Fibroblast of lung (primary cell): Measurements from ENCODE around the gene EREG. TPM values are rescaled to one million over a fixed set of nuclear protein-coding genes. Genes with fewer than 3 reads are reported as not detected.

Experiments used
- DNase-seq, 2 donors: peaks; one replicate each; pipeline versions ENCODE4 v3.0.0 to v3.0.0-alpha.2; 2010; ENCODE audit warnings: low read depth in 2 of 2
- H2AFZ ChIP-seq: 2 replicates; pipeline ENCODE4 v1.5.1; 2012; ENCODE audit warnings: low read length, control low read depth, inconsistent platforms
- H3K27ac ChIP-seq: 2 replicates; pipeline ENCODE4 v1.5.1; 2011; ENCODE audit warnings: low read length, control low read depth; ENCODE audit not compliant: insufficient read depth
- H3K27me3 ChIP-seq: 2 replicates; pipeline ENCODE4 v1.5.1; 2011; ENCODE audit warnings: mild to moderate bottlenecking, low read length; ENCODE audit not compliant: control insufficient read depth, insufficient read depth
- H3K36me3 ChIP-seq: 2 replicates; pipeline ENCODE4 v1.5.1; 2011; ENCODE audit warnings: low read length; ENCODE audit not compliant: control insufficient read depth, insufficient read depth
- H3K4me1 ChIP-seq: 2 replicates; pipeline ENCODE4 v1.5.1; 2011; ENCODE audit warnings: low read length; ENCODE audit not compliant: control insufficient read depth, insufficient read depth; ENCODE audit errors: extremely low read depth
- H3K4me2 ChIP-seq: 2 replicates; pipeline ENCODE4 v1.5.1; 2011; ENCODE audit warnings: low read length, control low read depth; ENCODE audit not compliant: insufficient read depth; ENCODE audit errors: extremely low read depth
- H3K4me3 ChIP-seq, 4 experiments: fragments of 200-600 bp in 1 of 4; sonication (generic) in 1 of 4; replicated peaks in 1 of 4; 2 replicates each; pipeline ENCODE4 v1.5.1; 2011 to 2016; ENCODE audit warnings: low read length in 4 of 4, low read depth in 3 of 4, mild to moderate bottlenecking in 3 of 4, control low read depth in 2 of 4, inconsistent platforms in 1 of 4, mixed read lengths in 1 of 4; ENCODE audit not compliant: insufficient read depth in 1 of 4; ENCODE audit errors: control extremely low read depth in 1 of 4
- H3K79me2 ChIP-seq: 2 replicates; pipeline ENCODE4 v1.5.1; 2012; ENCODE audit warnings: mild to moderate bottlenecking, low read length, inconsistent platforms; ENCODE audit not compliant: control insufficient read depth, insufficient read depth
- H3K9ac ChIP-seq: 2 replicates; pipeline ENCODE4 v1.5.1; 2011; ENCODE audit warnings: mild to moderate bottlenecking, low read length, control low read depth; ENCODE audit not compliant: insufficient read depth
- H3K9me3 ChIP-seq: 2 replicates; pipeline ENCODE4 v1.5.1; 2012; ENCODE audit warnings: low read depth, low read length; ENCODE audit not compliant: control insufficient read depth, insufficient read depth
- H4K20me1 ChIP-seq: 2 replicates; pipeline ENCODE4 v1.5.1; 2011; ENCODE audit warnings: low read length; ENCODE audit not compliant: control insufficient read depth, insufficient read depth; ENCODE audit errors: extremely low read depth
- CTCF ChIP-seq, 2 donors: IDR thresholded peaks in 1 of 2; conservative IDR thresholded peaks in 1 of 2; 1 replicate in 1 of 2; 2 replicates in 1 of 2; pipeline ENCODE4 v1.5.1; 2011 to 2012; ENCODE audit warnings: low read length in 2 of 2, control low read depth in 1 of 2, inconsistent platforms in 1 of 2, low read depth in 1 of 2, mild to moderate bottlenecking in 1 of 2
- EZH2 ChIP-seq: IDR thresholded peaks from 2 replicates; pipeline ENCODE4 v1.5.1; 2012; ENCODE audit warnings: low read length, control low read depth, mild to moderate bottlenecking; ENCODE audit errors: missing control alignments
- polyA plus RNA-seq, 2 donors: library from polyadenylated mRNA; depleted of rRNA in 1 of 2; stranded (reverse) in 1 of 2; unstranded in 1 of 2; fragments of >200 nt; gene quantifications; 2 replicates each; pipeline ENCODE4 v1.2.1, GENCODE V29; 2011 to 2012; ENCODE audit warnings: missing spikeins in 1 of 2
- total RNA-seq: library from RNA; depleted of rRNA; stranded (reverse); fragments of >200 nt; gene quantifications from 2 replicates; pipeline ENCODE4 v1.2.1, GENCODE V29; 2014

EREG gene
- total and polyA plus RNA-seq, 2 donors (not counting 1 experiment from before 2014, with no cell fraction given), result 0.41 to 9.9 TPM

GRCh38 chr4:74376888-74377483 is 12.0 kb downstream of the EREG start:
- DNase-seq, result peak; percentile 58 to 90
- no peaks in the 10 kb centered on the region for H3K27me3 ChIP-seq
- H3K9me3 ChIP-seq, result no peaks in the 10 kb centered on the region
- H3K36me3 ChIP-seq, result no peaks in the 10 kb centered on the region
- no peak overlapping the region for H3K27ac ChIP-seq
- H3K9ac ChIP-seq, result no peak overlapping the region
- H3K79me2 ChIP-seq, result no peaks in the 10 kb centered on the region
- peak; percentile 54 to 60 for TF ChIP-seq CTCF (conservative IDR thresholded peaks at IDR 0.05 in 1 of 2, IDR thresholded peaks at IDR 0.05 in 1 of 2; ENCODE audit: low read depth in 1 of 2, low read length in 2 of 2)
- no peak for TF ChIP-seq EZH2
- H4K20me1 ChIP-seq, result no peaks in the 10 kb centered on the region
- H3K4me1 ChIP-seq, result no peaks in the 10 kb centered on the region
- no peak overlapping the region for H3K4me2 ChIP-seq
- no peak overlapping the region for H3K4me3 ChIP-seq
- H2AFZ ChIP-seq, result no peak overlapping the region

GRCh38 chr4:74377714-74378113 is 12.8 kb downstream of the EREG start:
- Histone ChIP-seq H3K4me1 (no peaks in the 10 kb centered on the region), H3K36me3 (no peaks in the 10 kb centered on the region), H2AFZ (no peak overlapping the region), H3K9me3 (no peaks in the 10 kb centered on the region), H4K20me1 (no peaks in the 10 kb centered on the region), H3K4me2 (no peak overlapping the region), H3K4me3 (no peak overlapping the region), H3K27ac (no peak overlapping the region), H3K9ac (no peak overlapping the region), H3K79me2 (no peaks in the 10 kb centered on the region), H3K27me3 (no peaks in the 10 kb centered on the region)
- TF ChIP-seq EZH2, result no peak
- TF ChIP-seq CTCF (conservative IDR thresholded peaks at IDR 0.05 in 1 of 2, IDR thresholded peaks at IDR 0.05 in 1 of 2; ENCODE audit: low read depth in 1 of 2, low read length in 2 of 2), result no peak
- DNase-seq, result no peak

- H3K79me2 ChIP-seq, result no peaks in the 10 kb centered on the region
- H4K20me1 ChIP-seq, result no peaks in the 10 kb centered on the region
- TF ChIP-seq CTCF (conservative IDR thresholded peaks at IDR 0.05 in 1 of 2, IDR thresholded peaks at IDR 0.05 in 1 of 2; ENCODE audit: low read depth in 1 of 2, low read length in 2 of 2) (no peak), EZH2 (no peak)
- no peak overlapping the region for H3K27ac ChIP-seq
- peak in 1 of 2 donors; percentile 17 for DNase-seq
- no peak overlapping the region for H3K9ac ChIP-seq
- H3K4me2 ChIP-seq, result no peak overlapping the region
- H3K36me3 ChIP-seq, result no peaks in the 10 kb centered on the region
- no peaks in the 10 kb centered on the region for H3K4me1 ChIP-seq
- H3K9me3 ChIP-seq, result no peaks in the 10 kb centered on the region
- H2AFZ ChIP-seq, result no peak overlapping the region
- H3K27me3 ChIP-seq, result no peaks in the 10 kb centered on the region
- no peak overlapping the region for H3K4me3 ChIP-seq
Measured at GRCh38 chr4:74378573-74378972, 13.6 kb downstream of the EREG start.
